ENCODE results near the gene NTRK2.

Gene NTRK2

DNA sequence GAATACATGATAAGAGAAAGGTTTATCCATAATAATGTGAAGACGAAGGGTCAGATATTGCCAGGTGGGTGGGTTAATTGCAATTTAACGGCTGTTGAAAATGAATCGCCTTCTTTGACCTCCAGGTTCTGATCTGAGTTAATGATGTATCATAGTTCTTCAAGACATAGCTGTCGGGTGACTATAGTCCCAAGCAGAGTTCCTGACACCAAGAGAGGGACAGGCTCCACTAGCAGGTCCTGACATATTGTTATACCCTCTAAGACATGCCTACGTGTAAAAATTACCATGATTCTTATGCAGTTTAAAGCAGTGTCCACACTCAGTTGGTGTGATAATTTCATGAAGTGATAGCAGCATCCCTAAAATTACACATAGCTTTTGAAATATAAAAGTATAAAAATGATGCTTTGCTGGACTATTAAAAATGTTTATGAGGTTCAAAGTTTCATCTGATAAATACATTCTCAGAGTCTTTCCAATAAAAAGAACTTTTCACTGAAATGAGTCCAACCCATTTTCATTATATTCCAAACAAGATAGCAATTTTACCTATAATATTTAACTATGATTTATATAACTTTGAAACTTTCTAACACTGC, 53.0 kb downstream of the NTRK2 start:
- TF ChIP-seq PPARA (CRISPR knock-in tag; IDR thresholded peaks at IDR 0.05; ENCODE audit: borderline replicate concordance) (no peak), OSR1 (CRISPR knock-in tag; IDR thresholded peaks at IDR 0.05) (no peak)
- no peak for ATAC-seq

DNA sequence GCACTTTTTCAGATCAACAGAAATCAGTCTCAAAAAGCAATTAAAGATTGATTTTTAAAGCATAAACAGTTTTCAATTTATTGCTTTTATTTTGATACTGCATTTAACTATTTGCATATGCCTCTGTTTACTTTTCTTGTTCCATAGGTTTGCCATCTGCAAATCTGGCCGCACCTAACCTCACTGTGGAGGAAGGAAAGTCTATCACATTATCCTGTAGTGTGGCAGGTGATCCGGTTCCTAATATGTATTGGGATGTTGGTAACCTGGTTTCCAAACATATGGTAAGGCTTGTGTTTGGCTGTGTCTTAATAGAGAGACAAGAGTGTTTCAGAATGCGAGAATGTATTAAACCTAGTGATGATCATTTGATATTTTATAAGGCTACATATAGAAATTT, 53.9 kb downstream of the NTRK2 start:
- TF ChIP-seq ZNF70 (CRISPR knock-in tag; IDR thresholded peaks at IDR 0.05) (no peak), ZNF565 (CRISPR knock-in tag; conservative IDR thresholded peaks at IDR 0.05; ENCODE audit: low read depth) (no peak), ZFP3 (CRISPR knock-in tag; IDR thresholded peaks at IDR 0.05) (no peak), TOX (CRISPR knock-in tag; IDR thresholded peaks at IDR 0.05; ENCODE audit: borderline replicate concordance) (no peak), ESRRG (CRISPR knock-in tag; IDR thresholded peaks at IDR 0.05) (no peak), GLIS3 (CRISPR knock-in tag; IDR thresholded peaks at IDR 0.05) (no peak), ZNF8 (CRISPR knock-in tag; IDR thresholded peaks at IDR 0.05) (no peak), RARB (CRISPR knock-in tag; IDR thresholded peaks at IDR 0.05) (no peak), SNAI2 (CRISPR knock-in tag; IDR thresholded peaks at IDR 0.05) (no peak), PPARA (CRISPR knock-in tag; IDR thresholded peaks at IDR 0.05; ENCODE audit: borderline replicate concordance) (no peak), OSR1 (CRISPR knock-in tag; IDR thresholded peaks at IDR 0.05) (no peak), ZFP30 (CRISPR knock-in tag; IDR thresholded peaks at IDR 0.05) (no peak), TCF4 (CRISPR knock-in tag; IDR thresholded peaks at IDR 0.05; ENCODE audit: borderline replicate concordance) (no peak), ARNTL (CRISPR knock-in tag; IDR thresholded peaks at IDR 0.05; ENCODE audit: borderline replicate concordance, low read depth) (no peak), ZC3H10 (CRISPR knock-in tag; IDR thresholded peaks at IDR 0.05) (no peak), BACH2 (CRISPR knock-in tag; IDR thresholded peaks at IDR 0.05; ENCODE audit: borderline replicate concordance) (no peak)
- TF ChIP-seq, protein P1, sequence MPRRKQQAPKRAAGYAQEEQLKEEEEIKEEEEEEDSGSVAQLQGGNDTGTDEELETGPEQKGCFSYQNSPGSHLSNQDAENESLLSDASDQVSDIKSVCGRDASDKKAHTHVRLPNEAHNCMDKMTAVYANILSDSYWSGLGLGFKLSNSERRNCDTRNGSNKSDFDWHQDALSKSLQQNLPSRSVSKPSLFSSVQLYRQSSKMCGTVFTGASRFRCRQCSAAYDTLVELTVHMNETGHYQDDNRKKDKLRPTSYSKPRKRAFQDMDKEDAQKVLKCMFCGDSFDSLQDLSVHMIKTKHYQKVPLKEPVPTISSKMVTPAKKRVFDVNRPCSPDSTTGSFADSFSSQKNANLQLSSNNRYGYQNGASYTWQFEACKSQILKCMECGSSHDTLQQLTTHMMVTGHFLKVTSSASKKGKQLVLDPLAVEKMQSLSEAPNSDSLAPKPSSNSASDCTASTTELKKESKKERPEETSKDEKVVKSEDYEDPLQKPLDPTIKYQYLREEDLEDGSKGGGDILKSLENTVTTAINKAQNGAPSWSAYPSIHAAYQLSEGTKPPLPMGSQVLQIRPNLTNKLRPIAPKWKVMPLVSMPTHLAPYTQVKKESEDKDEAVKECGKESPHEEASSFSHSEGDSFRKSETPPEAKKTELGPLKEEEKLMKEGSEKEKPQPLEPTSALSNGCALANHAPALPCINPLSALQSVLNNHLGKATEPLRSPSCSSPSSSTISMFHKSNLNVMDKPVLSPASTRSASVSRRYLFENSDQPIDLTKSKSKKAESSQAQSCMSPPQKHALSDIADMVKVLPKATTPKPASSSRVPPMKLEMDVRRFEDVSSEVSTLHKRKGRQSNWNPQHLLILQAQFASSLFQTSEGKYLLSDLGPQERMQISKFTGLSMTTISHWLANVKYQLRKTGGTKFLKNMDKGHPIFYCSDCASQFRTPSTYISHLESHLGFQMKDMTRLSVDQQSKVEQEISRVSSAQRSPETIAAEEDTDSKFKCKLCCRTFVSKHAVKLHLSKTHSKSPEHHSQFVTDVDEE (CRISPR knock-in tag; IDR thresholded peaks at IDR 0.05) = no peak
- TF ChIP-seq, protein P2, sequence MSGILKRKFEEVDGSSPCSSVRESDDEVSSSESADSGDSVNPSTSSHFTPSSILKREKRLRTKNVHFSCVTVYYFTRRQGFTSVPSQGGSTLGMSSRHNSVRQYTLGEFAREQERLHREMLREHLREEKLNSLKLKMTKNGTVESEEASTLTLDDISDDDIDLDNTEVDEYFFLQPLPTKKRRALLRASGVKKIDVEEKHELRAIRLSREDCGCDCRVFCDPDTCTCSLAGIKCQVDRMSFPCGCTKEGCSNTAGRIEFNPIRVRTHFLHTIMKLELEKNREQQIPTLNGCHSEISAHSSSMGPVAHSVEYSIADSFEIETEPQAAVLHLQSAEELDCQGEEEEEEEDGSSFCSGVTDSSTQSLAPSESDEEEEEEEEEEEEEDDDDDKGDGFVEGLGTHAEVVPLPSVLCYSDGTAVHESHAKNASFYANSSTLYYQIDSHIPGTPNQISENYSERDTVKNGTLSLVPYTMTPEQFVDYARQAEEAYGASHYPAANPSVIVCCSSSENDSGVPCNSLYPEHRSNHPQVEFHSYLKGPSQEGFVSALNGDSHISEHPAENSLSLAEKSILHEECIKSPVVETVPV (CRISPR knock-in tag; IDR thresholded peaks at IDR 0.05) = no peak
- TF ChIP-seq, protein P3, sequence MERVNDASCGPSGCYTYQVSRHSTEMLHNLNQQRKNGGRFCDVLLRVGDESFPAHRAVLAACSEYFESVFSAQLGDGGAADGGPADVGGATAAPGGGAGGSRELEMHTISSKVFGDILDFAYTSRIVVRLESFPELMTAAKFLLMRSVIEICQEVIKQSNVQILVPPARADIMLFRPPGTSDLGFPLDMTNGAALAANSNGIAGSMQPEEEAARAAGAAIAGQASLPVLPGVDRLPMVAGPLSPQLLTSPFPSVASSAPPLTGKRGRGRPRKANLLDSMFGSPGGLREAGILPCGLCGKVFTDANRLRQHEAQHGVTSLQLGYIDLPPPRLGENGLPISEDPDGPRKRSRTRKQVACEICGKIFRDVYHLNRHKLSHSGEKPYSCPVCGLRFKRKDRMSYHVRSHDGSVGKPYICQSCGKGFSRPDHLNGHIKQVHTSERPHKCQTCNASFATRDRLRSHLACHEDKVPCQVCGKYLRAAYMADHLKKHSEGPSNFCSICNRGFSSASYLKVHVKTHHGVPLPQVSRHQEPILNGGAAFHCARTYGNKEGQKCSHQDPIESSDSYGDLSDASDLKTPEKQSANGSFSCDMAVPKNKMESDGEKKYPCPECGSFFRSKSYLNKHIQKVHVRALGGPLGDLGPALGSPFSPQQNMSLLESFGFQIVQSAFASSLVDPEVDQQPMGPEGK (CRISPR knock-in tag; IDR thresholded peaks at IDR 0.05; ENCODE audit: borderline replicate concordance) = no peak
- ATAC-seq = no peak

DNA sequence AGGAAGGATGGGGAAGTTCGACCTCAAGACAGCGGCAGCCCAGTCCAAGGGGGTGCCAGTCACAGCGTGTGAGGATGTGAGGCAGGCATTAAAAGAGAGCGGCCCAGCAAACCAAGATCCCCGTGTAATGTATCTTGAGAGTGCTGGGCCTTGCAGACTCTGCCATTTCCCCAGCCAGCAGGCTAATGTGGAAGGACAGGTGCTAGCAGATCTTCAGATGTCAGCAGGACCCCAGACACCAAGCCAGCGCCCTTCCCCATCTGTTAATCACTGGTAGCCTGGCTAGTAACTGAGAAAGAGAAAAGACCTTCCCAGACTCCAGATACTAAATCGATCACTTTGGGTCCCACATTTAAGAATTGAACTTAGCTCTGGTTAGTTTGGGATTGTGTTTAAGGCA, 62.2 kb downstream of the NTRK2 start:
- ATAC-seq = no peak
- TF ChIP-seq ZNF565 (CRISPR knock-in tag; conservative IDR thresholded peaks at IDR 0.05; ENCODE audit: low read depth) = no peak
- TF ChIP-seq, protein P4, sequence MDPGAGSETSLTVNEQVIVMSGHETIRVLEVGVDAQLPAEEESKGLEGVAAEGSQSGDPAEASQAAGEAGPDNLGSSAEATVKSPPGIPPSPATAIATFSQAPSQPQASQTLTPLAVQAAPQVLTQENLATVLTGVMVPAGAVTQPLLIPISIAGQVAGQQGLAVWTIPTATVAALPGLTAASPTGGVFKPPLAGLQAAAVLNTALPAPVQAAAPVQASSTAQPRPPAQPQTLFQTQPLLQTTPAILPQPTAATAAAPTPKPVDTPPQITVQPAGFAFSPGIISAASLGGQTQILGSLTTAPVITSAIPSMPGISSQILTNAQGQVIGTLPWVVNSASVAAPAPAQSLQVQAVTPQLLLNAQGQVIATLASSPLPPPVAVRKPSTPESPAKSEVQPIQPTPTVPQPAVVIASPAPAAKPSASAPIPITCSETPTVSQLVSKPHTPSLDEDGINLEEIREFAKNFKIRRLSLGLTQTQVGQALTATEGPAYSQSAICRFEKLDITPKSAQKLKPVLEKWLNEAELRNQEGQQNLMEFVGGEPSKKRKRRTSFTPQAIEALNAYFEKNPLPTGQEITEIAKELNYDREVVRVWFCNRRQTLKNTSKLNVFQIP (CRISPR knock-in tag; IDR thresholded peaks at IDR 0.05; ENCODE audit: borderline replicate concordance, low read depth) = no peak
- TF ChIP-seq, protein P2 (CRISPR knock-in tag; IDR thresholded peaks at IDR 0.05) = no peak
- TF ChIP-seq RARB (CRISPR knock-in tag; IDR thresholded peaks at IDR 0.05) = no peak
- no peak for TF ChIP-seq SNAI2 (CRISPR knock-in tag; IDR thresholded peaks at IDR 0.05)
- no peak for TF ChIP-seq TOX (CRISPR knock-in tag; IDR thresholded peaks at IDR 0.05; ENCODE audit: borderline replicate concordance)
- no peak for TF ChIP-seq TCF4 (CRISPR knock-in tag; IDR thresholded peaks at IDR 0.05; ENCODE audit: borderline replicate concordance)
- TF ChIP-seq OSR1 (CRISPR knock-in tag; IDR thresholded peaks at IDR 0.05) = no peak
- no peak for TF ChIP-seq ZFP30 (CRISPR knock-in tag; IDR thresholded peaks at IDR 0.05)
- TF ChIP-seq ZFP3 (CRISPR knock-in tag; IDR thresholded peaks at IDR 0.05) = no peak
- TF ChIP-seq, protein P3 (CRISPR knock-in tag; IDR thresholded peaks at IDR 0.05; ENCODE audit: borderline replicate concordance) = no peak
